Osteocyte (in vitro differentiated cells): Measurements from ENCODE around the gene GON7. TPM values are rescaled to one million over a fixed set of nuclear protein-coding genes. Genes with fewer than 3 reads are reported as not detected.
"Not testable (repeated sequence)": the region's sequence is repeated elsewhere in the genome, so short reads cannot be mapped to it uniquely, and the experiment has no call there.

Source experiments
- DNase-seq: peaks from one replicate; pipeline ENCODE4 v3.0.0; 2021; ENCODE audit warnings: mixed read lengths; ENCODE audit not compliant: unreplicated experiment; ENCODE audit errors: extremely low spot score
- H3K27ac Mint-ChIP-seq: one replicate; pipeline ENCODE4 v1.8.0; 2021; ENCODE audit warnings: mild to moderate bottlenecking, mixed read lengths; ENCODE audit not compliant: unreplicated experiment
- H3K27me3 Mint-ChIP-seq: one replicate; pipeline ENCODE4 v1.8.0; 2021; ENCODE audit warnings: mixed read lengths; ENCODE audit not compliant: unreplicated experiment
- H3K36me3 Mint-ChIP-seq: one replicate; pipeline ENCODE4 v1.8.0; 2021; ENCODE audit warnings: mixed read lengths; ENCODE audit not compliant: unreplicated experiment
- H3K4me1 Mint-ChIP-seq: one replicate; pipeline ENCODE4 v1.8.0; 2021; ENCODE audit warnings: mixed read lengths; ENCODE audit not compliant: unreplicated experiment
- H3K4me3 Mint-ChIP-seq: one replicate; pipeline ENCODE4 v1.8.0; 2021; ENCODE audit warnings: mild to moderate bottlenecking, moderate library complexity, mixed read lengths; ENCODE audit not compliant: unreplicated experiment
- H3K9me3 Mint-ChIP-seq: one replicate; pipeline ENCODE4 v1.8.0; 2021; ENCODE audit warnings: mixed read lengths; ENCODE audit not compliant: unreplicated experiment
- CTCF ChIP-seq: fragments of 200-600 bp; sonication (generic); IDR thresholded peaks from 2 replicates; pipeline ENCODE4 v1.5.0; 2021; ENCODE audit warnings: antibody characterized with exemption, mild to moderate bottlenecking, moderate library complexity
- total RNA-seq: library from RNA; stranded (reverse); gene quantifications from 2 replicates; pipeline ENCODE4 v1.2.1, GENCODE V29; 2021

Gene GON7
- total RNA-seq, 1 donor from 2014 or later: 8.8 TPM

- Mint-ChIP-seq H3K36me3 (peaks cover 31% of the 10 kb centered on the region), H3K27ac (peak overlapping the region; percentile 57), H3K9me3 (no peaks in the 10 kb centered on the region), H3K4me3 (no peak overlapping the region), H3K4me1 (peaks cover 19% of the 10 kb centered on the region), H3K27me3 (no peaks in the 10 kb centered on the region)
- no peak for DNase-seq
- no peak for TF ChIP-seq CTCF
Observed at GRCh38 chr14:93240678-93241000, 33.8 kb upstream of the GON7 start.

GRCh38 chr14:93239869-93240677 is 33.2 kb upstream of the GON7 start:
- H3K4me1 Mint-ChIP-seq: peaks cover 19% of the 10 kb centered on the region
- peaks cover 25% of the 10 kb centered on the region for H3K36me3 Mint-ChIP-seq
- no peak for TF ChIP-seq CTCF
- no peaks in the 10 kb centered on the region for H3K27me3 Mint-ChIP-seq
- H3K27ac Mint-ChIP-seq: peak overlapping the region; percentile 57
- H3K9me3 Mint-ChIP-seq: no peaks in the 10 kb centered on the region
- DNase-seq: no peak
- no peak overlapping the region for H3K4me3 Mint-ChIP-seq

- Mint-ChIP-seq H3K4me3 (no peak overlapping the region), H3K27me3 (no peaks in the 10 kb centered on the region), H3K36me3 (peaks cover 5% of the 10 kb centered on the region), H3K27ac (no peak overlapping the region), H3K9me3 (no peaks in the 10 kb centered on the region), H3K4me1 (peaks cover 2% of the 10 kb centered on the region)
- DNase-seq: no peak
- TF ChIP-seq CTCF: no peak
Observed at GRCh38 chr14:93234798-93235197, 27.9 kb upstream of the GON7 start.

- not testable (repeated sequence) for H3K4me1 Mint-ChIP-seq, H3K4me3 Mint-ChIP-seq, H3K27me3 Mint-ChIP-seq, DNase-seq, H3K9me3 Mint-ChIP-seq, H3K27ac Mint-ChIP-seq, H3K36me3 Mint-ChIP-seq
Observed at GRCh38 chr14:93233078-93233477, 26.2 kb upstream of the GON7 start.

- Mint-ChIP-seq H3K4me3 (no peak overlapping the region), H3K36me3 (peaks cover 16% of the 10 kb centered on the region), H3K27me3 (no peaks in the 10 kb centered on the region), H3K27ac (no peak overlapping the region), H3K9me3 (no peaks in the 10 kb centered on the region), H3K4me1 (no peaks in the 10 kb centered on the region)
- no peak for DNase-seq
- no peak for TF ChIP-seq CTCF
Observed at GRCh38 chr14:93232159-93232558, 25.3 kb upstream of the GON7 start.
